ENCODE data around the gene ARSA. TPM values are rescaled to one million over a fixed set of nuclear protein-coding genes. Genes with fewer than 3 reads are reported as not detected.
A peak's percentile ranks its signal among the peaks of the same experiment; 100 is the strongest.
"Not testable (repeated sequence)": the region's sequence is repeated elsewhere in the genome, so short reads cannot be mapped to it uniquely, and the experiment has no call there.

ARSA gene
- total RNA-seq, 2 donors from 2014 or later: 23.8 to 24.7 TPM

GRCh38 chr22:50611341-50612060, 16.5 kb downstream of the ARSA start:
- no peak for ATAC-seq
- H3K9me3 Mint-ChIP-seq: no peaks in the 10 kb centered on the region

GRCh38 chr22:50610581-50610980, 17.4 kb downstream of the ARSA start:
- ATAC-seq: no peak
- Mint-ChIP-seq H3K9me3 (no peaks in the 10 kb centered on the region), H3K27ac (no peak overlapping the region), H3K36me3 (no peaks in the 10 kb centered on the region)
- no peak for DNase-seq (ENCODE audit: low spot score in 2 of 2)

More at GRCh38 chr22:50611341-50612060, 16.5 kb downstream of the ARSA start:
- no peaks in the 10 kb centered on the region for H3K36me3 Mint-ChIP-seq
- no peak overlapping the region for H3K27ac Mint-ChIP-seq
- peak in 1 of 2 donors; percentile 50 for DNase-seq (ENCODE audit: low spot score in 2 of 2)

- H3K9me3 Mint-ChIP-seq: no peaks in the 10 kb centered on the region
- DNase-seq (ENCODE audit: low spot score in 2 of 2) (no peak), ATAC-seq (no peak)
- H3K36me3 Mint-ChIP-seq: no peaks in the 10 kb centered on the region
- H3K27ac Mint-ChIP-seq: no peak overlapping the region
These were observed 17.9 kb downstream of the ARSA start for GRCh38 chr22:50610041-50610451.

GRCh38 chr22:50609599-50609998, 18.4 kb downstream of the ARSA start:
- no peak for ATAC-seq
- Mint-ChIP-seq H3K36me3 (no peaks in the 10 kb centered on the region), H3K9me3 (no peaks in the 10 kb centered on the region), H3K27ac (no peak overlapping the region)
- DNase-seq (ENCODE audit: low spot score in 2 of 2): no peak

GRCh38 chr22:50608996-50609395, 19.0 kb downstream of the ARSA start:
- no peak for ATAC-seq

GRCh38 chr22:50608058-50608840, 19.7 kb downstream of the ARSA start:
- not testable (repeated sequence) for H3K27ac Mint-ChIP-seq; ATAC-seq; DNase-seq (ENCODE audit: low spot score in 2 of 2); H3K9me3 Mint-ChIP-seq; H3K36me3 Mint-ChIP-seq

More at GRCh38 chr22:50608996-50609395, 19.0 kb downstream of the ARSA start:
- DNase-seq (ENCODE audit: low spot score in 2 of 2): no peak
- Mint-ChIP-seq H3K9me3 (no peaks in the 10 kb centered on the region), H3K36me3 (no peaks in the 10 kb centered on the region), H3K27ac (no peak overlapping the region)

GRCh38 chr22:50607659-50608020, 20.3 kb downstream of the ARSA start:
- Mint-ChIP-seq H3K36me3 (no peaks in the 10 kb centered on the region), H3K27ac (no peak overlapping the region)
- ATAC-seq: no peak

GRCh38 chr22:50606946-50607658, 20.9 kb downstream of the ARSA start:
- Mint-ChIP-seq H3K9me3 (no peaks in the 10 kb centered on the region), H3K36me3 (peaks cover 0 to 3% of the 10 kb centered on the region in 2 donors), H3K27ac (no peak overlapping the region)
- no peak for DNase-seq (ENCODE audit: low spot score in 2 of 2)
- no peak for ATAC-seq

More at GRCh38 chr22:50607659-50608020, 20.3 kb downstream of the ARSA start:
- H3K9me3 Mint-ChIP-seq: no peaks in the 10 kb centered on the region
- no peak for DNase-seq (ENCODE audit: low spot score in 2 of 2)

- DNase-seq (ENCODE audit: low spot score in 2 of 2) (no peak), ATAC-seq (no peak)
- H3K9me3 Mint-ChIP-seq: no peaks in the 10 kb centered on the region
- no peak overlapping the region for H3K27ac Mint-ChIP-seq
- H3K36me3 Mint-ChIP-seq: peaks cover 0 to 10% of the 10 kb centered on the region in 2 donors
These were observed 21.6 kb downstream of the ARSA start for GRCh38 chr22:50606165-50606945.

GRCh38 chr22:50605613-50606074, 22.3 kb downstream of the ARSA start:
- Mint-ChIP-seq H3K9me3 (no peaks in the 10 kb centered on the region), H3K27ac (no peak overlapping the region), H3K36me3 (peaks cover 0 to 10% of the 10 kb centered on the region in 2 donors)
- ATAC-seq: no peak
- no peak for DNase-seq (ENCODE audit: low spot score in 2 of 2)

GRCh38 chr22:50605002-50605612, 22.8 kb downstream of the ARSA start:
- H3K27ac Mint-ChIP-seq: no peak overlapping the region
- no peaks in the 10 kb centered on the region for H3K9me3 Mint-ChIP-seq
- DNase-seq (ENCODE audit: low spot score in 2 of 2): no peak
- H3K36me3 Mint-ChIP-seq: peaks cover 0 to 10% of the 10 kb centered on the region in 2 donors
- no peak for ATAC-seq

- Mint-ChIP-seq H3K36me3 (peaks cover 0 to 10% of the 10 kb centered on the region in 2 donors), H3K9me3 (no peaks in the 10 kb centered on the region), H3K27ac (no peak overlapping the region)
- no peak for DNase-seq (ENCODE audit: low spot score in 2 of 2)
- ATAC-seq: no peak
These were observed 23.5 kb downstream of the ARSA start for GRCh38 chr22:50604256-50605001.

- peaks cover 0 to 10% of the 10 kb centered on the region in 2 donors for H3K36me3 Mint-ChIP-seq
- ATAC-seq: no peak
- no peaks in the 10 kb centered on the region for H3K9me3 Mint-ChIP-seq
- DNase-seq (ENCODE audit: low spot score in 2 of 2): no peak
- no peak overlapping the region for H3K27ac Mint-ChIP-seq
These were observed 24.3 kb downstream of the ARSA start for GRCh38 chr22:50603511-50604255.

GRCh38 chr22:50602338-50602700, 25.6 kb downstream of the ARSA start:
- ATAC-seq: no peak
- Mint-ChIP-seq H3K27ac (no peak overlapping the region), H3K36me3 (peaks cover 0 to 10% of the 10 kb centered on the region in 2 donors), H3K9me3 (no peaks in the 10 kb centered on the region)
- no peak for DNase-seq (ENCODE audit: low spot score in 2 of 2)

Measured in activated naive CD4-positive, alpha-beta T cell treated with anti-CD3 and anti-CD28 coated beads, Interleukin-2, amount 50 U/mL, for 72 hours (primary cell).